ENCODE results near the gene UMODL1. TPM values are rescaled to one million over a fixed set of nuclear protein-coding genes. Genes with fewer than 3 reads are reported as not detected.

Gene UMODL1
- total RNA-seq, 4 donors from 2014 or later: not detected

DNA sequence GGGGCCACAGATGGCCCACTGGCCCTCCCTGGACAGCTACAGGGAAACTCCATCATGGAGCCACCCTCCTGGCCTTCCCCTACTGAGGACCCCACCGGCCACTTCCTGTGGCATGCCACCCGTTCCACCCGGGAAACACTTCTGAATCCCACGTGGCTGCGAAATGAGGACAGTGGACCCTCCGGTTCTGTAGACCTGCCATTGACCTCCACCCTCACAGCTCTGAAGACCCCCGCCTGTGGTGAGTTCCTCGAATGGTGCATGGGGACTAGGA, 40.3 kb downstream of the UMODL1 start:
- Histone ChIP-seq H3K36me3 (no peaks in the 10 kb centered on the region), H3K4me1 (no peaks in the 10 kb centered on the region), H3K27me3 (peaks cover 0 to 21% of the 10 kb centered on the region in 2 donors), H3K4me3 (no peak overlapping the region), H3K27ac (no peak overlapping the region), H3K9me3 (no peaks in the 10 kb centered on the region)
- DNase-seq (ENCODE audit: low spot score in 2 of 2): no peak
- TF ChIP-seq, protein P1, sequence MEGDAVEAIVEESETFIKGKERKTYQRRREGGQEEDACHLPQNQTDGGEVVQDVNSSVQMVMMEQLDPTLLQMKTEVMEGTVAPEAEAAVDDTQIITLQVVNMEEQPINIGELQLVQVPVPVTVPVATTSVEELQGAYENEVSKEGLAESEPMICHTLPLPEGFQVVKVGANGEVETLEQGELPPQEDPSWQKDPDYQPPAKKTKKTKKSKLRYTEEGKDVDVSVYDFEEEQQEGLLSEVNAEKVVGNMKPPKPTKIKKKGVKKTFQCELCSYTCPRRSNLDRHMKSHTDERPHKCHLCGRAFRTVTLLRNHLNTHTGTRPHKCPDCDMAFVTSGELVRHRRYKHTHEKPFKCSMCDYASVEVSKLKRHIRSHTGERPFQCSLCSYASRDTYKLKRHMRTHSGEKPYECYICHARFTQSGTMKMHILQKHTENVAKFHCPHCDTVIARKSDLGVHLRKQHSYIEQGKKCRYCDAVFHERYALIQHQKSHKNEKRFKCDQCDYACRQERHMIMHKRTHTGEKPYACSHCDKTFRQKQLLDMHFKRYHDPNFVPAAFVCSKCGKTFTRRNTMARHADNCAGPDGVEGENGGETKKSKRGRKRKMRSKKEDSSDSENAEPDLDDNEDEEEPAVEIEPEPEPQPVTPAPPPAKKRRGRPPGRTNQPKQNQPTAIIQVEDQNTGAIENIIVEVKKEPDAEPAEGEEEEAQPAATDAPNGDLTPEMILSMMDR (IDR thresholded peaks at IDR 0.05): no peak
- 75 to 86% methylated on average over 7 to 8 of the region's 8 CpGs for WGBS, 2 donors

GRCh38 chr21:42111811-42112210, 40.7 kb downstream of the UMODL1 start:
- WGBS, 2 donors: 88 to 91% methylated on average over 7 to 10 of the region's 10 CpGs
- Histone ChIP-seq H3K4me1 (peaks cover 0 to under 1% (median 0%) of the 10 kb centered on the region in 4 donors), H3K9me3 (no peaks in the 10 kb centered on the region), H3K27ac (no peak overlapping the region), H3K27me3 (peaks cover 0 to 21% of the 10 kb centered on the region in 2 donors), H3K4me3 (no peak overlapping the region), H3K36me3 (no peaks in the 10 kb centered on the region)
- TF ChIP-seq POLR2A (IDR thresholded peaks at IDR 0.05) (no peak), EP300 (IDR thresholded peaks at IDR 0.05) (no peak)
- TF ChIP-seq, protein P1 (IDR thresholded peaks at IDR 0.05): no peak
- no peak for DNase-seq (ENCODE audit: low spot score in 2 of 2)

GRCh38 chr21:42112238-42112637, 41.1 kb downstream of the UMODL1 start:
- DNase-seq (ENCODE audit: low spot score in 2 of 2): no peak
- WGBS, 2 donors: 95% methylated on average over 1 of the region's 1 CpG
- peaks cover 0 to 4% (median 0%) of the 10 kb centered on the region in 4 donors for H3K4me1 ChIP-seq
- H3K9me3 ChIP-seq: no peaks in the 10 kb centered on the region
- no peaks in the 10 kb centered on the region for H3K36me3 ChIP-seq
- H3K27ac ChIP-seq: no peak overlapping the region
- TF ChIP-seq, protein P1 (IDR thresholded peaks at IDR 0.05): no peak
- TF ChIP-seq EP300 (IDR thresholded peaks at IDR 0.05): no peak
- no peak for TF ChIP-seq POLR2A (IDR thresholded peaks at IDR 0.05)
- peaks cover 0 to 21% of the 10 kb centered on the region in 2 donors for H3K27me3 ChIP-seq
- no peak overlapping the region for H3K4me3 ChIP-seq

GRCh38 chr21:42112857-42113256, 41.7 kb downstream of the UMODL1 start:
- 62 to 64% methylated on average over 4 of the region's 4 CpGs for WGBS, 2 donors
- no peak for DNase-seq (ENCODE audit: low spot score in 2 of 2)
- no peak for TF ChIP-seq POLR2A (IDR thresholded peaks at IDR 0.05)
- no peak for TF ChIP-seq EP300 (IDR thresholded peaks at IDR 0.05)
- TF ChIP-seq, protein P1 (IDR thresholded peaks at IDR 0.05): no peak

GRCh38 chr21:42113926-42114409, 42.9 kb downstream of the UMODL1 start:
- Histone ChIP-seq H3K27ac (no peak overlapping the region), H3K27me3 (peaks cover 0 to 20% of the 10 kb centered on the region in 2 donors)
- peak in 1 of 2 donors; percentile 44 for DNase-seq (ENCODE audit: low spot score in 2 of 2)

More at GRCh38 chr21:42112857-42113256, 41.7 kb downstream of the UMODL1 start:
- Histone ChIP-seq H3K4me3 (no peak overlapping the region), H3K9me3 (no peaks in the 10 kb centered on the region), H3K4me1 (peaks cover 0 to 11% (median 0%) of the 10 kb centered on the region in 4 donors), H3K36me3 (no peaks in the 10 kb centered on the region), H3K27ac (no peak overlapping the region), H3K27me3 (peaks cover 0 to 16% of the 10 kb centered on the region in 2 donors)

More at GRCh38 chr21:42113926-42114409, 42.9 kb downstream of the UMODL1 start:
- no peaks in the 10 kb centered on the region for H3K9me3 ChIP-seq
- H3K4me1 ChIP-seq: peaks cover 0 to 12% (median 0%) of the 10 kb centered on the region in 4 donors
- no peak overlapping the region for H3K4me3 ChIP-seq
- 60 to 63% methylated on average over 13 of the region's 13 CpGs for WGBS, 2 donors
- TF ChIP-seq EP300 (IDR thresholded peaks at IDR 0.05): peak in 1 of 2 donors; percentile 19
- TF ChIP-seq POLR2A (IDR thresholded peaks at IDR 0.05): no peak
- TF ChIP-seq, protein P1 (IDR thresholded peaks at IDR 0.05): peak in 2 of 5 experiments; percentile 27 to 32
- H3K36me3 ChIP-seq: no peaks in the 10 kb centered on the region

Data from tibial nerve (tissue), 4 donors.